HepG2 (cell line): ENCODE data around the gene UCP2. TPM values are rescaled to one million over a fixed set of nuclear protein-coding genes. Genes with fewer than 3 reads are reported as not detected.
"Not testable (repeated sequence)": the region's sequence is repeated elsewhere in the genome, so short reads cannot be mapped to it uniquely, and the experiment has no call there.

Source experiments
- ATAC-seq: fragments of 200-7000 bp; cut with Tn5 transposase; 3 replicates; pipeline ENCODE4 v1.9.1; 2020; ENCODE audit warnings: mild to moderate bottlenecking, moderate library complexity
- BruUV-seq: library from RNA; stranded (reverse); fragments of 400-500 nt; replicated peaks from 2 replicates; lab custom pipeline; 2021; lab: Mats Ljungman, UMichigan
- CTCF ChIA-PET: fragments of 300-600 bp; formaldehyde crosslinking; extraction: SDS; loops from one replicate; lab custom pipeline; 2021; ENCODE audit warnings: low total read pairs, inconsistent platforms, low intra/inter-chr PET ratio; lab: Yijun Ruan, JAX
- POLR2A ChIA-PET: fragments of 350-600 bp; sonication (Branson Sonifier 250); formaldehyde crosslinking; loops from one replicate; lab custom pipeline; 2020; ENCODE audit warnings: antibody characterized with exemption, inconsistent platforms; lab: Yijun Ruan, JAX
- DNase-seq: peaks from one replicate; pipeline ENCODE4 v3.0.0-alpha.2; 2015; ENCODE audit warnings: low spot score
- FAIRE-seq: peaks from 3 replicates; lab custom pipeline; 2011; peaks lifted over from hg19 to GRCh38; lab: Jason Lieb, UNC
- H2AFZ ChIP-seq: one replicate; pipeline ENCODE4 v1.6.1; 2011; ENCODE audit warnings: low read length, inconsistent platforms
- H3K27ac ChIP-seq: fragments of 300-600 bp; 3 replicates; pipeline ENCODE4 v1.8.0; 2011; ENCODE audit warnings: mixed run types, mild to moderate bottlenecking, mixed read lengths, low read length, inconsistent platforms; ENCODE audit not compliant: insufficient read depth; ENCODE audit errors: extremely low read length
- H3K27me3 ChIP-seq, 2 experiments: fragments of 200-600 bp in 1 of 2; 2 replicates in 1 of 2; 3 replicates in 1 of 2; pipeline versions ENCODE4 v1.6.0 to v1.8.0; 2011; ENCODE audit warnings: low read length in 2 of 2, mild to moderate bottlenecking in 2 of 2, moderate library complexity in 2 of 2, inconsistent platforms in 1 of 2; ENCODE audit not compliant: insufficient read depth in 2 of 2, control insufficient read depth in 1 of 2
- H3K36me3 ChIP-seq, 2 experiments: fragments of 200-600 bp in 1 of 2; replicated peaks in 1 of 2; 2 replicates in 1 of 2; 3 replicates in 1 of 2; pipeline versions ENCODE4 v1.5.1 to v1.8.0; 2011; ENCODE audit warnings: low read length in 2 of 2, inconsistent platforms in 1 of 2; ENCODE audit not compliant: insufficient read depth in 2 of 2, control insufficient read depth in 1 of 2
- H3K4me1 ChIP-seq: 2 replicates; pipeline ENCODE4 v1.5.1; 2012; ENCODE audit warnings: low read length, inconsistent platforms; ENCODE audit not compliant: insufficient read depth
- H3K4me2 ChIP-seq: 2 replicates; pipeline ENCODE4 v1.6.0; 2011; ENCODE audit warnings: low read depth, low read length, inconsistent platforms
- H3K4me3 ChIP-seq, 3 experiments: fragments of 200-600 bp in 1 of 3; sonication (generic), shearing (Covaris generic) in 1 of 3; replicated peaks in 1 of 3; 2 replicates each; pipeline ENCODE4 v1.5.1; 2011 to 2016; ENCODE audit warnings: low read length in 3 of 3, inconsistent platforms in 2 of 3, low read depth in 2 of 3, mild to moderate bottlenecking in 2 of 3, control low read depth in 1 of 3, mixed read lengths in 1 of 3; ENCODE audit not compliant: insufficient read depth in 1 of 3
- H3K79me2 ChIP-seq: one replicate; pipeline ENCODE4 v1.6.1; 2011; ENCODE audit warnings: low read length, inconsistent platforms; ENCODE audit not compliant: insufficient read depth
- H3K9ac ChIP-seq: 2 replicates; pipeline ENCODE4 v1.6.0; 2011; ENCODE audit warnings: mild to moderate bottlenecking, low read depth, low read length, inconsistent platforms; ENCODE audit not compliant: insufficient read depth
- H3K9me3 ChIP-seq: 2 replicates; pipeline ENCODE4 v1.5.1; 2012; ENCODE audit warnings: mild to moderate bottlenecking, low read length
- H4K20me1 ChIP-seq: 2 replicates; pipeline ENCODE4 v1.6.0; 2011; ENCODE audit warnings: inconsistent platforms, mild to moderate bottlenecking, low read length, moderate library complexity; ENCODE audit not compliant: insufficient read depth
- BORCS8-MEF2B ChIP-seq: sonication (generic); formaldehyde crosslinking; IDR thresholded peaks from 2 replicates; pipeline ENCODE4 v1.8.0; 2022; ENCODE audit warnings: mild to moderate bottlenecking, missing genetic modification reagents
- GABPB1 ChIP-seq: IDR thresholded peaks from 2 replicates; pipeline ENCODE4 v1.6.1; 2016; ENCODE audit warnings: mild to moderate bottlenecking, missing genetic modification reagents, moderate library complexity, missing compliant biosample characterization
- SMYD3 ChIP-seq: sonication (generic); formaldehyde crosslinking; IDR thresholded peaks from 2 replicates; pipeline ENCODE4 v1.8.1; 2023; ENCODE audit warnings: mild to moderate bottlenecking, missing genetic modification reagents
- ZFP1 ChIP-seq: IDR thresholded peaks from 2 replicates; pipeline ENCODE4 v1.6.1; 2016
- ZFP36L1 ChIP-seq: sonication (generic); formaldehyde crosslinking; IDR thresholded peaks from 2 replicates; pipeline ENCODE4 v1.8.0; 2022; ENCODE audit warnings: mild to moderate bottlenecking, missing genetic modification reagents, moderate library complexity
- ZNF251 ChIP-seq: sonication (generic); formaldehyde crosslinking; IDR thresholded peaks from 2 replicates; pipeline ENCODE4 v1.9.0; 2021; ENCODE audit warnings: mild to moderate bottlenecking, missing genetic modification reagents
- ZNF253 ChIP-seq: sonication (generic); formaldehyde crosslinking; IDR thresholded peaks from 2 replicates; pipeline ENCODE4 v1.8.0; 2022; ENCODE audit warnings: mild to moderate bottlenecking, missing genetic modification reagents, borderline replicate concordance
- ZSCAN20 ChIP-seq: sonication (generic); formaldehyde crosslinking; IDR thresholded peaks from 2 replicates; pipeline ENCODE4 v1.4.0; 2020; ENCODE audit warnings: missing genetic modification reagents, mild to moderate bottlenecking, borderline replicate concordance
- WGBS: methylation state at CpG from one replicate; pipeline ENCODE4 v1.1.6; 2017; ENCODE audit warnings: low lambda C conversion rate; 5-methylcytosine and 5-hydroxymethylcytosine counted together
- in situ Hi-C: cut with HindIII; loops from 2 replicates; pipeline ENCODE4 v1.10.0; 2017; ENCODE audit warnings: low pct_unique_long_range_greater_than_20kb; ENCODE audit not compliant: extremely low pct_ligation_motif_present
- intact Hi-C: fragments of 100-400 bp; cut with micrococcal nuclease; formaldehyde crosslinking; loops from one replicate; pipeline ENCODE4 v1.10.0; 2022; ENCODE audit not compliant: unreplicated experiment
- polyA plus RNA-seq, 8 experiments: library from polyadenylated mRNA; depleted of rRNA in 3 of 8; stranded (reverse) in 7 of 8; unstranded in 1 of 8; fragments of >200 nt; fragmentation: Illumina TruSeq in 4 of 8; extraction: Trizol in 4 of 8; gene quantifications; 2 replicates each; pipeline versions ENCODE4 v1.2.1 to v1.2.3, GENCODE V29; 2011 to 2016; ENCODE audit warnings: low read depth in 4 of 8, missing spikeins in 1 of 8, mixed read lengths in 1 of 8; ENCODE audit not compliant: insufficient read depth in 1 of 8
- total RNA-seq, 5 experiments: library from RNA; depleted of rRNA; stranded (reverse); fragments of >200 nt; fragmentation: Illumina TruSeq; extraction: Trizol; gene quantifications; 2 replicates each; pipeline ENCODE4 v1.2.3, GENCODE V29; 2016; ENCODE audit warnings: low read depth in 1 of 5
- TF ChIP-seq, protein P1 (sequence below): sonication (generic); formaldehyde crosslinking; IDR thresholded peaks from 2 replicates; pipeline ENCODE4 v1.4.0; 2020; ENCODE audit warnings: missing genetic modification reagents, low read depth, mild to moderate bottlenecking, borderline replicate concordance
- TF ChIP-seq, protein P2 (sequence below): sonication (generic); formaldehyde crosslinking; IDR thresholded peaks from 2 replicates; pipeline ENCODE4 v1.4.0; 2020; ENCODE audit warnings: missing genetic modification reagents
- TF ChIP-seq, protein P3 (sequence below): sonication (generic); formaldehyde crosslinking; conservative IDR thresholded peaks from 2 replicates; pipeline ENCODE4 v1.8.1; 2023; ENCODE audit warnings: missing genetic modification reagents

The UCP2 gene
- total and polyA plus RNA-seq, 2 of the 13 experiments (the other 11 are each of a cell fraction or from before 2014, with no cell fraction given): 2.7 to 3.2 TPM

DNA sequence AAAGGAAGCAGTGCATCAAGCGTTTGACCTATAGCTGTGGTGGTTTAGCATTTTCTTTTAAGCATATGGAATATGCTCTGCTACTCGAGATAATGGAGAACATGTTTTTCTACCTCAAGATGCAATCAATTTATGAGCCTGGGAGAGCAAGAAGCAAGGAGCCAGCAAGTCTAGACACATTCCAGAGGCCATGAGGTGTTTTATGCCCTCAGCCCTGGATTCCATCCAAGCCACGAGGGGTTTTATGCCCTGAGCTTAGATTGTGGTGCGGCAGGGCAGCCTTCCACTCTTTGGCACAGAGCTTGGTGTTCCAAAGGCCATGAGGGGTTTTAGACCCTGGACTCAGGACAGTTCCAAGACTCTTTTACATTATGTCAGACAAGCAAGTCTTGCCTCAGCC is 43.5 kb downstream of the UCP2 start (continued):
- TF ChIP-seq, protein P1, sequence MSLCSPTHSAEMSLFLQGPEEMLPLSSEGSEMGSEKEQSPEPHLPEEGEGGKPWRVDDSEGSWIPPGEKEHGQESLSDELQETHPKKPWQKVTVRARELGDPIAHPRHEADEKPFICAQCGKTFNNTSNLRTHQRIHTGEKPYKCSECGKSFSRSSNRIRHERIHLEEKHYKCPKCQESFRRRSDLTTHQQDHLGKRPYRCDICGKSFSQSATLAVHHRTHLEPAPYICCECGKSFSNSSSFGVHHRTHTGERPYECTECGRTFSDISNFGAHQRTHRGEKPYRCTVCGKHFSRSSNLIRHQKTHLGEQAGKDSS (CRISPR knock-in tag): no peak
- TF ChIP-seq, protein P2, sequence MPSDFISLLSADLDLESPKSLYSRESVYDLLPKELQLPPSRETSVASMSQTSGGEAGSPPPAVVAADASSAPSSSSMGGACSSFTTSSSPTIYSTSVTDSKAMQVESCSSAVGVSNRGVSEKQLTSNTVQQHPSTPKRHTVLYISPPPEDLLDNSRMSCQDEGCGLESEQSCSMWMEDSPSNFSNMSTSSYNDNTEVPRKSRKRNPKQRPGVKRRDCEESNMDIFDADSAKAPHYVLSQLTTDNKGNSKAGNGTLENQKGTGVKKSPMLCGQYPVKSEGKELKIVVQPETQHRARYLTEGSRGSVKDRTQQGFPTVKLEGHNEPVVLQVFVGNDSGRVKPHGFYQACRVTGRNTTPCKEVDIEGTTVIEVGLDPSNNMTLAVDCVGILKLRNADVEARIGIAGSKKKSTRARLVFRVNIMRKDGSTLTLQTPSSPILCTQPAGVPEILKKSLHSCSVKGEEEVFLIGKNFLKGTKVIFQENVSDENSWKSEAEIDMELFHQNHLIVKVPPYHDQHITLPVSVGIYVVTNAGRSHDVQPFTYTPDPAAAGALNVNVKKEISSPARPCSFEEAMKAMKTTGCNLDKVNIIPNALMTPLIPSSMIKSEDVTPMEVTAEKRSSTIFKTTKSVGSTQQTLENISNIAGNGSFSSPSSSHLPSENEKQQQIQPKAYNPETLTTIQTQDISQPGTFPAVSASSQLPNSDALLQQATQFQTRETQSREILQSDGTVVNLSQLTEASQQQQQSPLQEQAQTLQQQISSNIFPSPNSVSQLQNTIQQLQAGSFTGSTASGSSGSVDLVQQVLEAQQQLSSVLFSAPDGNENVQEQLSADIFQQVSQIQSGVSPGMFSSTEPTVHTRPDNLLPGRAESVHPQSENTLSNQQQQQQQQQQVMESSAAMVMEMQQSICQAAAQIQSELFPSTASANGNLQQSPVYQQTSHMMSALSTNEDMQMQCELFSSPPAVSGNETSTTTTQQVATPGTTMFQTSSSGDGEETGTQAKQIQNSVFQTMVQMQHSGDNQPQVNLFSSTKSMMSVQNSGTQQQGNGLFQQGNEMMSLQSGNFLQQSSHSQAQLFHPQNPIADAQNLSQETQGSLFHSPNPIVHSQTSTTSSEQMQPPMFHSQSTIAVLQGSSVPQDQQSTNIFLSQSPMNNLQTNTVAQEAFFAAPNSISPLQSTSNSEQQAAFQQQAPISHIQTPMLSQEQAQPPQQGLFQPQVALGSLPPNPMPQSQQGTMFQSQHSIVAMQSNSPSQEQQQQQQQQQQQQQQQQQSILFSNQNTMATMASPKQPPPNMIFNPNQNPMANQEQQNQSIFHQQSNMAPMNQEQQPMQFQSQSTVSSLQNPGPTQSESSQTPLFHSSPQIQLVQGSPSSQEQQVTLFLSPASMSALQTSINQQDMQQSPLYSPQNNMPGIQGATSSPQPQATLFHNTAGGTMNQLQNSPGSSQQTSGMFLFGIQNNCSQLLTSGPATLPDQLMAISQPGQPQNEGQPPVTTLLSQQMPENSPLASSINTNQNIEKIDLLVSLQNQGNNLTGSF (CRISPR knock-in tag): no peak
- TF ChIP-seq ZSCAN20: no peak
- TF ChIP-seq BORCS8-MEF2B (CRISPR knock-in tag): no peak
- no peak for TF ChIP-seq ZNF253
- TF ChIP-seq SMYD3 (CRISPR knock-in tag): no peak
- no peak for TF ChIP-seq ZFP36L1 (CRISPR knock-in tag)
- no peak for TF ChIP-seq ZFP1
- no peak for TF ChIP-seq GABPB1 (CRISPR knock-in tag)
- TF ChIP-seq ZNF251 (CRISPR knock-in tag): no peak
- TF ChIP-seq, protein P3, sequence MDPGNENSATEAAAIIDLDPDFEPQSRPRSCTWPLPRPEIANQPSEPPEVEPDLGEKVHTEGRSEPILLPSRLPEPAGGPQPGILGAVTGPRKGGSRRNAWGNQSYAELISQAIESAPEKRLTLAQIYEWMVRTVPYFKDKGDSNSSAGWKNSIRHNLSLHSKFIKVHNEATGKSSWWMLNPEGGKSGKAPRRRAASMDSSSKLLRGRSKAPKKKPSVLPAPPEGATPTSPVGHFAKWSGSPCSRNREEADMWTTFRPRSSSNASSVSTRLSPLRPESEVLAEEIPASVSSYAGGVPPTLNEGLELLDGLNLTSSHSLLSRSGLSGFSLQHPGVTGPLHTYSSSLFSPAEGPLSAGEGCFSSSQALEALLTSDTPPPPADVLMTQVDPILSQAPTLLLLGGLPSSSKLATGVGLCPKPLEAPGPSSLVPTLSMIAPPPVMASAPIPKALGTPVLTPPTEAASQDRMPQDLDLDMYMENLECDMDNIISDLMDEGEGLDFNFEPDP (CRISPR knock-in tag): no peak

DNA sequence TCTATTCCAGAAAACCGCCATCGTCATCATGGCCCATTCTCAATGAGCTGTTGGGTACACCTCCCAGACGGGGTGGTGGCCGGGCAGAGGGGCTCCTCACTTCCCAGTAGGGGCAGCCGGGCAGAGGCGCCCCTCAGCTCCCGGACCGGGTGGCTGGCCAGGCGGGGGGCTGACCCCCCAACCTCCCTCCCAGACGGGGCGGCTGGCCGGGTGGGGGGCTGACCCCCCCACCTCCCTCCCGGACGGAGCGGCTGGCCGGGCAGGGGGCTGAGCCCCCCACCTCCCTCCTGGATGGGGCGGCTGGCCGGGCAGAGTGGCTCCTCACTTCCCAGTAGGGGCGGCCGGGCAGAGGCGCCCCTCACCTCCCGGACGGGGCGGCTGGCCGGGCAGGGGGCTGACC is 46.6 kb downstream of the UCP2 start:
- WGBS: 100% methylated on average over 2 of the region's 25 CpGs
- POLR2A ChIA-PET, intact Hi-C loops, H3K4me3 ChIP-seq, H3K79me2 ChIP-seq, FAIRE-seq, ATAC-seq, H3K4me1 ChIP-seq, H3K4me2 ChIP-seq, in situ Hi-C loops, H3K9me3 ChIP-seq, H2AFZ ChIP-seq, H3K36me3 ChIP-seq, H4K20me1 ChIP-seq, H3K9ac ChIP-seq, DNase-seq, H3K27ac ChIP-seq, H3K27me3 ChIP-seq, CTCF ChIA-PET, BruUV-seq: not testable (repeated sequence)
